Measurements from ENCODE around the gene TSPAN5. TPM values are rescaled to one million over a fixed set of nuclear protein-coding genes. Genes with fewer than 3 reads are reported as not detected.

TSPAN5 gene
- total RNA-seq, 4 donors from 2014 or later = 25.5 to 41.5 (median 36.5) TPM

- TF ChIP-seq POLR2A (IDR thresholded peaks at IDR 0.05) (no peak), CTCF (IDR thresholded peaks at IDR 0.05) (no peak)
- no peak overlapping the region for H3K4me3 ChIP-seq (ENCODE audit: low read depth, poor library complexity, severe bottlenecking)
- intact Hi-C loops (cut with DNase I; ENCODE audit: low total_unique reads) = no loop called here
- DNase-seq (ENCODE audit: low spot score in 2 of 2) = no peak
- WGBS, 2 donors = 28 to 32% methylated on average over 7 of the region's 7 CpGs
Observed at GRCh38 chr4:98692411-98692810, 34.0 kb upstream of the TSPAN5 start.

GRCh38 chr4:98691588-98691987 is 33.2 kb upstream of the TSPAN5 start:
- TF ChIP-seq CTCF (IDR thresholded peaks at IDR 0.05) (no peak), POLR2A (IDR thresholded peaks at IDR 0.05) (no peak)
- no peak overlapping the region for H3K4me3 ChIP-seq (ENCODE audit: low read depth, poor library complexity, severe bottlenecking)
- no peak for DNase-seq (ENCODE audit: low spot score in 2 of 2)
- 83 to 93% methylated on average over 4 of the region's 4 CpGs for WGBS, 2 donors
- intact Hi-C loops (cut with DNase I; ENCODE audit: low total_unique reads) = no loop called here

- WGBS, 2 donors = 90 to 96% methylated on average over 4 of the region's 4 CpGs
- intact Hi-C loops (cut with DNase I; ENCODE audit: low total_unique reads) = no loop called here
- TF ChIP-seq POLR2A (IDR thresholded peaks at IDR 0.05) = no peak
- no peak overlapping the region for H3K4me3 ChIP-seq (ENCODE audit: low read depth, poor library complexity, severe bottlenecking)
- no peak for DNase-seq (ENCODE audit: low spot score in 2 of 2)
Observed at GRCh38 chr4:98689507-98690174, 31.2 kb upstream of the TSPAN5 start.

- TF ChIP-seq CTCF (IDR thresholded peaks at IDR 0.05) = no peak
- TF ChIP-seq POLR2A (IDR thresholded peaks at IDR 0.05) = no peak
- no peak overlapping the region for H3K4me3 ChIP-seq (ENCODE audit: low read depth, poor library complexity, severe bottlenecking)
- WGBS, 2 donors = 46 to 62% methylated on average over 5 of the region's 5 CpGs
- DNase-seq (ENCODE audit: low spot score in 2 of 2) = no peak
- intact Hi-C loops (cut with DNase I; ENCODE audit: low total_unique reads) = no loop called here
Observed at GRCh38 chr4:98688411-98689290, 30.2 kb upstream of the TSPAN5 start.

GRCh38 chr4:98687876-98688275 is 29.5 kb upstream of the TSPAN5 start:
- DNase-seq (ENCODE audit: low spot score in 2 of 2) = no peak
- WGBS, 2 donors = 71 to 77% methylated on average over 1 of the region's 1 CpG
- TF ChIP-seq CTCF (IDR thresholded peaks at IDR 0.05) = no peak
- TF ChIP-seq POLR2A (IDR thresholded peaks at IDR 0.05) = no peak
- H3K4me3 ChIP-seq (ENCODE audit: low read depth, poor library complexity, severe bottlenecking) = no peak overlapping the region
- intact Hi-C loops (cut with DNase I; ENCODE audit: low total_unique reads) = no loop called here

- WGBS, 2 donors = 52 to 71% methylated on average over 1 of the region's 1 CpG
- TF ChIP-seq CTCF (IDR thresholded peaks at IDR 0.05) (no peak), POLR2A (IDR thresholded peaks at IDR 0.05) (no peak)
- no peak overlapping the region for H3K4me3 ChIP-seq (ENCODE audit: low read depth, poor library complexity, severe bottlenecking)
- no peak for DNase-seq (ENCODE audit: low spot score in 2 of 2)
- intact Hi-C loops (cut with DNase I; ENCODE audit: low total_unique reads) = no loop called here
Observed at GRCh38 chr4:98686847-98687246, 28.4 kb upstream of the TSPAN5 start.

Measured in lower leg skin (tissue), 4 donors.